Measurements from ENCODE around the gene KCNQ1.

KCNQ1 gene

DNA sequence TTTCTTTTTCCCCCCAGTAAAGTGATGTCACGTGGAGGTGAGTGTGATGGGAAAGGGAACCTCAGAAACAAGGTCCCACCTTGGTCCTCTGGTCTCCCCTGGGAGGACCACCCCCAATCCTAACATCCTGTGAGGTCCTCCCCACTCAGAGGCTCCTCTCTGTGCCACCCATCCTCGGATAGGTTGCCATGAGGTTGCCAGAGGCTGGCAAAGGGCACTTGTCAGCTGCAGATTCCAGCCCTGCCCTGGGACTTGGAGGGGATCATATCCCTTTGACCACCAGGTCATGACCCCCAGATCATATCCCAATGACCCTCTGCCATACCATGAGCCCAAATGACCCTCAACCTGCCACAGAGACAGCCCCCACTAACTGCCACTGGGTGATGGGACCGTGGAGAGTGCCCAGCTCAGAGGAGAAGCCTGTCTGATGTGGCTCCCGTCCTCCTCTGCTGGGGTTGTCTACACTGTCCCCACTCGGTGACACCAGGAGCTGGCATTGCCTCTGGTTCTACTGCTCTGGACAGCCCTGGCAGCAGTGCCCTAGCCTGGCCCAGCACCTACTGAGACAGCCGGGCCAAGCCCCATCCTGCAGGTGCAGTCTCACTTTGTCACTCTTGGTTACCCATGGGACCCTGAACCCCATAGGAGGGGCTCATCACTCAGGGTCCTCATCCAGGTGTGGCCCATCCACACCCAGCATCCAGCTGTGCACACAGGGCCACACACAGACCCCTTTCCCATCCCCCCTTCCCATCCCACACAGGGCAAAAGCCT, 345.2 kb downstream of the KCNQ1 start:
- peak in 2 of 5 donors; percentile 1 to 4 for DNase-seq

DNA sequence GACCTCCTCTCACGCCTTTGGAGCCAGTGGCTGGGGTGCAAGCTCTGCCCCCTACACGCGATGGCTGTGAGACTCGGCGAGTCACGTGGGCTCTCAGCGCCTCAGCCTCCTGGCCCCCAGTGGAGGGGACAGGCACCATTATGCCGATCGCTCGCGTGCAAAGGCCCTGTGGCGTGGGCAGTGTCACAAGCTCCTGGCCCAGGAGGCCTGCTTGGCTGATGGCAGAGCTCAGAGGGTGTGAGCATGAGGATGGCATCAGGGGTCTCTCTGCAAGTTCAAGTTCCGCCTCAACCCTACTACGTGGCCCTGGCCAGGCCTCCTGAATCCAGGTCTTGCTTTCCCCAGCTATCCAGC, 345.7 kb downstream of the KCNQ1 start:
- DNase-seq: peak in 2 of 5 donors; percentile 1 to 5

DNA sequence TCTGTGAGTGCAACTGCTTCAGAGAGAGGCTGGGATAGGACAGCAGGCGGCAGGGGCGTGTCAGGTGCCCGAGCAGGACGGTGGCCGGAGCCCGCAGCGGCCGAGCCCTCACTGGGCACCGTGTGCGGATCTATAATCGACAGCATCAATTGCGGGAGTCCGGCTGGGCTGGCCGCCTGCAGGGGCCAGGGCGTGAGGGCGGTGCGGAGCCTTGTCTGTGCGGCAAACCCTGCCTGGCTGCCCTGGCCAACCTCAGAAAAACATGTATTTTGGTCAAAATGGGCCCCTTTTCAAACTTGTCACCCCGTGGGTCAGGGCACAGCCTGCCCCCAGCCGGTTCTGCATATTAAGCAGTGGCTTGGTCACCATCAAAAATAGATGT, 346.3 kb downstream of the KCNQ1 start:
- peak in 2 of 5 donors; percentile 2 to 4 for DNase-seq

DNA sequence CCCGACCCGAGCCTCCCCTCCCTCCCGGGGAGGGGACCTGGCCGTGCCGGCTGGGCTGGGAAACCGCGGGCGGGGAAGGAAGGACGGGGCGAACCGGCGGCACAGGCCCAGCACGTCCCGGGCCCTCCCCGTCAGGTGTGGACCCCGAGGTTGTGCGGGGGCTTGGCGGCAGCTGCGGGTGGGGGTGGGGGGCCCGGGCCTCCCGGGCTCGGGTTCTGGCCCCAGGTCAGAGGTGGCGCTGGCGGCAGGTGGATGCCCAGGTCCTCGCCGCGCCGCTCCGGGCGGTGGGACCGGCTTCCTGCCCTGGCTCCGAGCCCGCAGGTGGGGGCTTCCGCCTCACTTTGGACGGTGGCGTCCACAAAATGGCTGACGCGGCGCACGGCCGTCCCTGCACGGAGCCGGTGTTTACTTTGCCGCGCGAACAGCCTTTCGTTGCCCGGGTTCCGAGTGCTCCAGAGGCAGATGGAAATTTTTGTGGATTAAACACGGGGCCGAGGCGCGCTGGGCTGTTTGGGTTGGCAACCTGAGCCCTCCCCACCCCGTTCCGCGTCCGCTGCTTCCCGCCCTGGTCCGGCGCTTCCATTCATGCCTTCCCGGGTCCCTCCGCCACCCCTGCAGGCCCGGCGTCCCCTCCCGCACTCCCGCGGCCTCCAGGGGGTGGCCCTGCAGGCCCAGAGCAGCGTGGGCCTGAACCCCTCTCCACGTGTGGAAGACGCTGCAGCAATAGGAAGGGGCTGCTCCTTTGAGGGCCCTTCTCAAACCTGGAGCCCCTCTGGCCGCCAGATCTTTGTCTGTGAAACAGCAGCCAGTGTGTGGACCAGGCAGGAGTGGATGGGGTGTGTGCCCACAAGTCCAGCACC, 346.9 kb downstream of the KCNQ1 start:
- peak in 2 of 5 donors; percentile 5 to 8 for DNase-seq

DNA sequence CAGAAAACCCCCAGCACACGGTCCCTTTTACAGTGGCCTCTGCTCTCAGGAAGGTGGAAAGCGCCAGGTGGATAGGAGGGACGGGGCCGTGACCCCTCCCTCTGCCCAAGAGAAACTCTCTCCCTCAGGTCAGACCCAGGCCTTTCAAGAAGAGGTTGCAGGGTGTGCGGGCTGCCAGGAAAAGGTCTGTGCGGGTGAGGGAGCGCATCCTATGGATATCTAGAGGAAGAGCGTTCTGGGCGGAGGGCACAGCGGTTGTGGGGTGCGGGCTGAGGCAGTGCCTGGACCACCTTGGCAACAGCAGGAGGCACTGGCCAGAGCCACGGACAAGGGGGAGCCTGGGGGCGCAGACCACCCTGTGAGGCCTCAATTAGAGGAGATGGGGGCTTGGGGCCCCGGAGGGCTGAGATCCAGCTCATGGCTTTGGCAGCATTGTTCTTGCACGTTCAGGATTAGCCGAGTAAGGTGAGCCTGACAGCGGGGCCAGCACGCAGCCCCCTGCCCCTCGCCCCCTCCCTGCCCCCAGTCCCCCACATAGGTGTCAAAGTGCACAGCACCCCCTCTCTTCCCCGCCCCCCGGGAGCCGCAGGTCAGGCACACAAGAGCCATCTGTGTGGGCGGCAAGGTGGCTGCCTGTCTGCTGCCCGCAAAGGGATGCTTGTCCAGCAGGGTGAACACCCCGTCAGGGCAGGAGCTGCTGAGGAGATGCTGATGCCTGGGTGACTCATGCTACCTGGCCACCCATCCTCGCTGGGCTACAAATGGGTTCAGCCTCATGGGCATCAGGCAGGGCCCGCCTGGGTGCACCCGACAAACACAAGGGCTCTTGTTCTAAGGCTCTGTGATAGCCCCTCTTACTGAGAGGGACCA, 347.8 kb downstream of the KCNQ1 start:
- peak in 1 of 5 donors; percentile 3 for DNase-seq

DNA sequence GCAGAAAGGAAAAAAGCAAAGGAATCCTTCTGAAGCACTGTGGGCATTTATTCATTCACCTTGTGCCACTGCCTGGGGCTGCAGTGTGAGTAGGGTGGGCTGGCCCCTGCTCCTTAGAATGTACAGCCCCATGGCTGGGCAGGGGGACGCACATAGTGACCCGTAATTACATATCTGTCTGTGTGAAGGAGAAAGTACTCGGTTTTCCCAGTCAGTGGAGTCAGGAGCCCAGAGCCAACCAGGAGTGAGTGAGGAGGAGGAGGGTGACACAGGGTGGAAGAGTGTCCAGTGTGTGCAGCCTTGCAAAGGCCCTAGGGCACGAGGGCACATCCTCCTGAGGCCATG, 348.9 kb downstream of the KCNQ1 start:
- peak in 1 of 5 donors; percentile 3 for DNase-seq

DNA sequence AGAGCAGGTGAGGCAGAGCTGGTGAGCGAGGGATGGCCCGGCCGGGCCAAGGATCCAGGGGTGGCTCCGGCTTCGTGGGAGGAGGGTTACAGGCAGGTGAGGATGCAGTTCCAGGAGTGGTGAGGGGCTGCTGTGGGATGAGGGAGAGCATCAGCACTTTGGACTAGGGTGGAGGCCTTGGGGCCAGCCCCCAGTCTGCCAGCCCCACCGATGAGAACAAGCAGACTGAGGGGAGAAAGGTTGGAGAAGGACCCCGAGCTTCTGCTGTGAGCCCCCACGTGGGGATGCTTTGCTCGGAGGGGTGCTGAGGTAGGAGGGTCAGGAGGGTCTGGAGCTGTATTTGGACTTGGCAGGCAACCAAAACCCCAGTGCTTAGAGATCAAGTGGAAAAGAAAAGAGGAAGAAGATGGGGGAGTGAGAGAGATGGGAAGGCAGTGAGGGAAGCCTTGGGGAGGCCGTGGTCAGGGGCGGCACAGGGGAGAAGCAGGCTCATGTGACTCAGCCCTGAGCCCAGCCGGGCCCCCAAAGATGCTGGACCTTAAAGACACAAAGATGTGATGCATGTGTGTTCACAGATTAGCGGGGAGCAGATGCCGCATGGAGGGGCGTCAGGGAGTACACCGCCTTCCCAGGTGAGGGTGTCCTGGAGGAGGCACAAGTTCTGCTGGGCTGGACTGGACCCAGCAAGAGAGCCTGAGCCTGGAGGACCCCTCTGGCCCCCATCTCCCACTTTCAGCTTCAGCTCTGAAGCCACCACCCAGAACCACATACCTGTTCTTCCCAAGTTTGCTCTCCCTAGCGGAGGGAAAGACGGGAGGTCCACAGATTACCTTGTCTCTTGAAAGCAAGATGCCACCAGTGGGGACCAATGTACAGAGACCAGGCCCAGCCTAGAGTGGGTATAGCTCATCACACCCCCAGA, 349.5 kb downstream of the KCNQ1 start:
- DNase-seq: peak in 1 of 5 donors; percentile 3

DNA sequence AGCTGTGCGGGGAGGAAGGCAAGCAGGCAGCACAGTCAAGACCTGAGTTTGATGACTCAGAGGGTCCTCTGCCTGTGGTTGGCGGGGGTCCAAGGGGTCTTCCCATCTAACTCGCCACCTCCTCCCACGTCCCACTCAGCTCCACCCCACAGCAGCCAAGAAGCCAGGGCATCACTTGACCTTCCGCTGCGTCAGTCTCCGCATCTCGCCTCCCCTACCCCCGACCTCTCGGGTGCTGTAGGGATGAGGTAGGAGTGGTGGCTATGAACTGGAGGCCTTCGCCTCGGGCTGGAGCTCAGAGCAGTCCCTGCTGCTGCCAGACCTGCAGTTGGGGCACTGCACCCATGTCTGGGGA, 350.1 kb downstream of the KCNQ1 start:
- peak in 1 of 5 donors; percentile 1 for DNase-seq

DNA sequence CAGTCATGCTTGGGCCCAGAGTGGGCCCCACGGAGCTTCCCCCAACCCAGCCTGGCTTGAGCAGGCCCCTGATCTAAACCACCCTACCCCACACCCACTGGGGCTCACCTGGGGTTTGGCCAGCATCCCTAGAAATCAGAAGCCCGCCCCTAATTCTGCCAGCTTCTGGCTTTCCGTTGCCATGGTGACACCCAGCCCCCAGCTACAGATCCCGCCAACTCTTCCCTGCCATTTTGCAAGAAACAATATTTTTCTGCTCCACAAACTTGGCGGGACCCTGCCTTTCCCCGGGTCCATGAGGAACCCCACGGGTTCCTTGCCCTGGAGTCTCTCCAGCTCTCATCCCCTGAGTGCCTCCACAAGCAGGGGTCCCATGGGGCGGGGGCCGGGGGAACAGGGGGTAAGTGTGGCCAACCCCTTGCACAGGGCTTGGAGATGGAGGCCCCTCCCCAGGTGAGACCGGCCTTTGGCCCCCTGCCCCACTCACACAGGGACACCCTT, 350.7 kb downstream of the KCNQ1 start:
- DNase-seq: peak in 2 of 5 donors; percentile 4 to 6

DNA sequence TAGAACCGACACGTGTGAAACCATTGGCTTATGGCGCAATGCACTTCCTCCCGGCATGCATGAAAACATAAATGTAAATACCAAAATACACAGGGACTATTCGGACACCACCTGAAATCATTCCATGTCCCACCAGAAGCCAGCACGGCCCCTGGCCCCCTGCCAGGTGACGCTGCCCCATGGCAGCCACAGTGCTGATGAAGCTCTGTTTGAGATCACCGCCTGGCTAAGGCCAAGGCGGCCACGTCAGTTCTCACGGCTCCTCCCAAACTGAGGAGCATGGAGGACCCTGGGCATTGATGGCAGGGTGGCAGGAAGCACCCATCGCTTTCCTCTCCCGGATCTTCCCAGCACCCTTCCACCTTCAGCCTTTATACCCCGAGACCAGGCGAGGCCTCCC, 351.3 kb downstream of the KCNQ1 start:
- peak in 1 of 5 donors; percentile 1 for DNase-seq

DNA sequence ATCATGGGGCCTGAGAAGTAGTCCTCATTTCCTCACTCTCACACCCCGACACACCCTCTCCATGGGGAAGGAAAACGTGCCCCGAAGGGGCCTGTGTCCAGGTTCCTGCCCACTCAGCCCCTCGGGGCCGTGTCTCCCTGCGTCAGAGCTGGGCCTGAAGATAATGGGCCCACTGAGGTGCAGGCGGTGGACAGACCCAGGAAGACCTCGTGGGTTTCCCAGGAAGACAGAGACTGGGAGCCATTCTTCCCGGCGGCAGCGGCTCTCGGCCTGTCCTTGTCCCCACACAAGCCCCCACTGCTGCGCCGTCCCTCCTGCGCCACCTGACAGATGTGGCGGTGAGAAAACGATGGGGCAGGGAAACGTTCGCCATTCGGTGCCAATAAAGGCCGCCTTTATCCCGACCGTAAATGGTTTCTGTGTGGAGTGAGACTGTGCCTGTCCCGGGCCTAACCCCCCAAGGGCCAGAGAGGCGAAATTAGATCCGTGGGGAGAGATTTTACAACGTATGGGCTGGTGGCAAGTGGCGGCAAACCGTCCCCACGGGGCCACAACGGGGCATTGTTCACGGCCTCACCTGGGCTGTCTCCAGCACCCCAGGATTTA, 351.8 kb downstream of the KCNQ1 start:
- DNase-seq: peak in 2 of 5 donors; percentile 1 to 5

DNA sequence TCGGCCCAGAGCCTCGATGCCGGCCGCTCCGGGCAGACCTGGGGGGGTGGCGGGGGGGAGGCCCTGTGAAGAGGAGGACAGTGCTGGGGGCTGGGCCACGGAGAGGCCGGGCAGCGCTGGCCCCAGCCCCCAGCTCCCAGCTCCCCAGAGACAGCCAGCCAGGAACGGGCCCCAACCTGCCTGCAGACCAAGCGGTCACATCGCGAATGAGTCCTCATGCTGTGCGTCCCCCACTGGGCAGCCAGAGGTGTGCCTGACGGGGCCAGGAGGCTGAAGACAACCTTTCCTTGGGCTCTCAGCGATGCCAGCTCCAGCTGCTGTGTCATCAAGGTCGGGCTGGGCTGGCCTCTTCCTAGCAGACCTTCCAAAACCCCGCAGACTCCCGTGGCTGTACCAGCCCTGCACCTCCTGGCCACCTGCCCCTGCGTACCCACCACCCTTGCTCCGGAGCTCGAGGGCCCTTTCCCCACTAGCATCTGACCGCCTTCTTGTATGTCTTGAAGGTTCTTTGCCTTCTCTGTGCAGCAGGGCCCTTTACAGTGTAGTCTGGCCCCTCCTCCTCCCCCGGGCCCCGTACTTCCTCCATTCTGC, 352.4 kb downstream of the KCNQ1 start:
- DNase-seq: peak in 2 of 5 donors; percentile 4

DNA sequence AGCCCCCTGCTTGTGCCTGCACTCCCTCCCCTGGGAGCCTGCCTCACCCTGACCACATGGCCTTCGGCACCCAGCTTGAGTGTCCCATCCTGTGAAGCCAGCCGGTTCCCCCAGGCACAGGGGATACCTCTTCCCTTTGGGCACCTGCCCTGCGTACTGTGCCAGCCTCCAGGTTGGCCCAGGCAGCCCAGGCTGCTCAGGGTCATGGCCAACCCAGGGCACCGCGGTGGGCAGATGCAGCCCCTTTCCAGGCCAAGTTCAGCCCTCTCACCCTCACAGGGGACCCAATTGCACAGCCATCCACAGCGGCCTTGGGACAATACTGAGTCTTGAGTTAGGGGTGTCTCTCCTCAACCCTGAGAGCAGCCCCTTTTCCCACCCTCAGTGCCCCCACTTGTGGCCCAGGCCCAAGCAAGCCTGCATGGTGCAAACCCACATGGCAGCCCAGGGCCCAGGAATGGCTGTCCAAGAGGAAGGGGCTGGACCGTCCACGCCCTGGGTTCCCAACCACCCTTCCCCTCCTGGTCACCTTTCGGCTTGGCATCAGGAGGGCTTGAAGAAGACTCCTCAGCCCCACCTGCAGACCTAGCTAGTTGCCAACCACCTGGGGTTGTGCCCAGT, 353.0 kb downstream of the KCNQ1 start:
- peak in 2 of 5 donors; percentile 2 to 4 for DNase-seq

DNA sequence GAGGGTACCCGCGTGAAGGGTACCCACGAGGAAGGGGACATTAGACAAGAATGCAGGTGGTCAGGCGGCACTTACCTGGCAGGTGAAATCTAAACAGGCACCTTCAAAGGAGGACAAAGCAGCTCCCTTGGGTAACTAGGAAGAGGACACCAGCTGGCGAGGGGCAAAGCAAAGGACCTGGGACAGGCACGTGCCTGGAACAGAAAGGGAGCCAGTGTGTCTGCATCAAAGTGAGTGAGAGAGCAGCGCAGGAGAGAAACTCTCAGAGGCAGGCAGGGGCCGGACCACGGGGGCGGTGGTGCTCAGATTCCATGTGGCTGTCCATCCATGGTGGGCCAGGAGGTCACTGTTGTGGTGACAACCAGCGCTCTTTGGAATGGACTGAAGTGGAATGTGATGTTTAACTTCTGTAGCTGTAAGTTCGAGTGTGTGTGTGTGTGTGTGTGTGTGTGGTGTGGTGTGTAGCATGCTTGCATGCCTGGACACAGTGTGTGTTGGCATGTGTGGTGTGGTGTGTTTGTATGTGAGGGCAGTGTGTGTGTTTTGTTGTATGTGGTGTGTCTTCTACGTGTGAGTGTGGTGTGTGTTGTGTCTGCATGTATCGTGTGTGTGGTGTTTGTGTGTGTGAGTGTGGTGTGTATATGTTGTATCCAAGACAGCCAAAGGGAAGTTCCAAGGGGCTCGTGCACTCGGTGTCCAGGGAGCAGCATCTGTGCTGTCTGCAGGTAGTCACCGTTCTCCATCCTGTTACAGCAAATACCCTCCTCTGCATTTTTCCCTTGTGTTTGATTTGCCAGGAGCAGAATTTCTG, 354.3 kb downstream of the KCNQ1 start:
- peak in 1 of 5 donors; percentile 5 for DNase-seq

DNA sequence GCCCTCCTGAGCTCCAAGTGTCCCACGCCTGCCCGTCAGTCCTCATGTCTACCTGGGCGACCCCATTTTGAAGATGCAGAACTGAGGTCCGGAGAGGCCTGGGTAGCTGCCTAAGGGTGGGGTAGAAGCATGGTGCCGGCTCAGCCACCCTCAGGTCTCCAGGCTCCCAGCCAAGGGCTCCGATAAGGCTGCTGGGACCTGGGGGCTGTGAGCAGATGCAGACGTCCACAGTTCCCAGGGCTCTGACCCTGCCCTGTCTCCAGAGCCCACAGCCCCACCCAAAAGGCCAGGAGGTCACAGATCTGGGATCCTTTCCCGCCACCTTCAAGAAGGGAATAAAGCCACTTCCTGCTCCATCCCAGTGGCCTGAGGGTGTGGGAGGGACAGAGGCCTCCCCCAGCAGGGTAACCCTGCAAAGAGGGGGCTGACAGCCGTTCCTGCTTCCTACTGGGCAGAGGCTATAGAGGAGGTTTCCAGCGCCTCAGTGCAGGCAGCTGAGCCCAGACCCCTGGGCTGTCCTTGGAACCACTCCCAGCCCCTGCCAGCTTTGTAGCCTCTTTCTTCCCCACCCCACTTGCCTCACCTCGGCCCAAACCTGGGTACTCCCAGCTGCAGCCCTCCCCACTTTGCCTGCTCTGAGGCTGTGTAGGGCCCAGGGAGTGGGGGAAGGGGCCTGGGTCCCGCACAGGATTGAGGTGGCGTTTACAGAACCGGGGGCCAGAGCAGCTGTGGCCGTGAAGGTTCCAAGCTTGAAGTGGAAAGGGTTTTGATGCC, 355.3 kb downstream of the KCNQ1 start:
- DNase-seq: peak in 2 of 5 donors; percentile 4 to 6

DNA sequence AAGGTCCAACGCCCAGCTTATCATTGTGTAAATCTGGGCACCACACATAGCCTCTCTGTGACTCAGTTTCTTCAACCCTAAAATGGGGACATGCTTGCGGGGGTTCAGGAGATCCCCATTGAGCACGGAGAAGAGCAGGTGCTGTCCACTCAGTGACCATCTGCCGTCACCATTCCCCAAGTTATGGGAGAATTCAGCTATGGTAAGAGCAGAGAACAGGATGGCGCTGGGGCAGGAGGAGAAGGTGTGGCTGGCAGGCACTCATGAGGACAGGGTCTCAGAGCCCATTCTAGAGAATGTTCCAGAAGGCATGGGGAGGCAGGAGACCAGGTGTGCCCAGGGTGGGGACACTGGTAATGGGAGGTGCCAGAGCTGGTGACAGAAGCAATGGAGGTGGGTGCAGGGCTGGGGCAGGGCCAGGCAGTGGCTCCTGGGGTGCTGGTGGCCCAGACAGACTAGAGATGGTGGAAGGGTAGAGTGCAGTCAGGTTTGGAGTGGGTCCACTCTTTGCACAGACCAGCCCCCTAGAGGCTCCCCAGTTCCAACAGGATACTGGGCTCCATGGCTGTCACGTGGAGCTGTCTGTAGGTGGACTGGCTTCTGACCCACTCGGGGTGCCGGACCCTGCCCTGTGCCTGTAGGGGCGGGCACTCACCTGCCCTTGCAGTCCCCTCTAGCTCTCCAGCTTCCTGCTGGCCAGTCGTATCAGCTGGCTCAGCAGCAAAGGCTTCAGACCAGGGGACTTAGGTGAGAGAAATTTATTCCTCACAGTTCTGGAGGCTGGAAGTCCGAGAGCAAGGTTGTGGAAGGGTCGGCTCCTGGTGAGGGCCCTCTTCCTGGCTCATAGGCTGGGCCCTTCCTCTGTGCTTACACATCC, 356.1 kb downstream of the KCNQ1 start:
- DNase-seq: peak in 2 of 5 donors; percentile 1 to 4

DNA sequence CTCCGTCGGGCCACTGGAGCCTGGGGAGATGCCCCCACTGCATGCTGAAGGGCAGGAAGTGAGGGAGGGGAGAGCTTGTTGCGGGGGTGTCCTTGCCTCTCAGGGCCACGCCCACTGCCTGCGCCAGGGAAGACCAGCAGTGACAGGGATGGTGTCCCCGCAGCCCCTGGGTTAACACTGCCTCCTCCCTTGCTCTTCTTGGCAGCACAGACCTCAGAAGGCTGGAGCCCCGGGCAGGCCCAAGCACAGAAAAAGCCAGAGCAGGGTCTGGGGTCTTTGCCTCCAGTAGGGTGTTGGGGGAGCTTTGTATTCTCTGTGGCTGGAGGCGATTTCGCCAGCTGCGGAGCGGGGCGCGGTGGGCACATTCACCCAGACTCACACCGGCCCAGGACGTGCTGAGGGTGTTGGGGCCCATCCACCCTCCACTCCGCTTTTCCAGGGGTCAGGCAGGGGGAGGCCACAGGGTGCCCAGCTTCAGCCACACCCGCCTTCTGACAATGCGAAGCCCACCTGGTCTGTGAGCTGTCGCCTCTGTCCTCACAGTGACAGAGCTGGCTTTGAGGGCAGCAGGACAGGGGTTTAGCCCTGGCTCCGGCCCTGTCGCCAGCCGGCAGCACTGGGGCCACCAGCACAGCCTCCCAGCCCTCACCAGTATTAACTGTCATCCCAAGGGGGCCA, 357.0 kb downstream of the KCNQ1 start:
- peak in 2 of 5 donors; percentile 2 to 9 for DNase-seq

Data from T-helper 1 cell (primary cell).